ENCODE measurements around the gene GNAI2. TPM values are rescaled to one million over a fixed set of nuclear protein-coding genes. Genes with fewer than 3 reads are reported as not detected.
"Not testable (repeated sequence)": the region's sequence is repeated elsewhere in the genome, so short reads cannot be mapped to it uniquely, and the experiment has no call there.

GNAI2 gene
- total RNA-seq, 1 donor from 2014 or later: 651 TPM

- DNase-seq (ENCODE audit: low read depth, low spot score): no peak
These were observed 27.7 kb downstream of the GNAI2 start for GRCh38 chr3:50263478-50264382.

DNA sequence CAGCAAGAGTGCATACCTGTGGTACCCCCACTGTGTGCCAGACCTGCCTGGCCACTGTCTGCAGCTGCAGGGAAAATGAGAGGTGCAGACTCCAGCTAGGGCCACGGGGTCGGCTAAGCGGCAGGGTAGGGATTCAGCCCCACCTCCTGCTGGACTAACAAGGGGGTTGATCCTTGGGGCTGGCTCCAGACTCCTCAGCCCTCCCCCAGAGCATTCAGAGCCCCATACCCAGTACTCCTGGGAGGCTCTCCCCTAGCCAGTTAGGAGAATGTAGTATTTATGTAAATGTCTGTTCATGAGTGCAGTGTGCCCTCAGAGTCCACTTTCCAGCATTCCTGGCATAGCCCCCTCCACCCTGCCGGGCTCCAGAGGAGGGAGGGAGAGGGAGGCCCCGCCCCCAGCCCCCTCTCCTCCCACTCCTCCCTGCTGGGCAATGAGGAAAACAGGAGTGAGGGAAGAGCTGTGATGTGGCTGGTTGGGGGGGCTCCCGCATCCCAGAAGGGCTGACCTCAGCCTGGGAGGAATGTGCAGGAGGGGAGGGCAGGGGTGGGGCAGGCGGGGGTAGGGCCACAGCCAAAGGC lies 28.5 kb downstream of the GNAI2 start:
- DNase-seq (ENCODE audit: low read depth, low spot score): no peak

- no peak for DNase-seq (ENCODE audit: low read depth, low spot score)
These were observed 29.0 kb downstream of the GNAI2 start for GRCh38 chr3:50264964-50265485.

DNA sequence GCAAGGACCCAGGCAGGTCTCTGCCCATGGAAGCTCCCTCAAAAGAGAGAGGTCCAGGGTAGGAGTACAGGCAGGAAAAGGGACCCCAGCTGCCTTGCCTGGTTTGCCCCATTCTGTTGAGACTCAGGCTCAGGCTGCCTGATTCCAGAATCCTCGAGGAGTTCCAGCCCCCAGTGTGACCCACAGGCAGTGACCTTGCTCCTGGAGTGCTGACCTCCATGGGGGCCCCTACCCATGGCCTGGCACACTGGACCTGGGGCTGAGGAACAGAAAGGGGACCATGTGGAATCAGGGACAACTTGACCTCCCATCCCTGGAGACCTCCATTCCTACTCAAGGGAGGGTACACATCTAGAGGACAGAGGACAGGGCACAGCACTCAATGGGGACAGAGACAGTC lies 29.6 kb downstream of the GNAI2 start:
- DNase-seq (ENCODE audit: low read depth, low spot score): no peak

DNA sequence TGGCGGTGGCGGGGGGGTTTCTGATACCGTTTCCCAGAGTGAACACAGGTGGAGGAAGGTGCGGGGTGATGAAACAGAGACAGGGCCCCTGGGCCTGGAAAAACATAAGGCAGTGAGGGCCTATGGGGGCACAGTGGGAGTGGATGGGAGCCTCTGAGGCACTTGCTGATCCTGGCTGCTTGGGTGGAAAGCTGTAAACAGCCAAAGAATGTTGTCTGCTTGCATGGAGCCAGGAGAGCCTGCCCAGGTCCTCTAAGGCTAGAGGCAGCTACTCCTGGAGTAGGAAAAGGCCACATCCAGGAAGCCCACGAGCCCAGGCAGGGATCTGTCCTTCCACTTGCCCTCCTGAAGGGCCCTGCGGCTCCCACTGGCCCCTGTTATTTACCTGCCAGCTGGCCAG lies 30.0 kb downstream of the GNAI2 start:
- DNase-seq (ENCODE audit: low read depth, low spot score): no peak

GRCh38 chr3:50266836-50267235 lies 30.8 kb downstream of the GNAI2 start:
- DNase-seq (ENCODE audit: low read depth, low spot score): no peak

GRCh38 chr3:50267280-50267913 lies 31.4 kb downstream of the GNAI2 start:
- no peak for DNase-seq (ENCODE audit: low read depth, low spot score)

GRCh38 chr3:50268276-50268675 lies 32.3 kb downstream of the GNAI2 start:
- DNase-seq (ENCODE audit: low read depth, low spot score): no peak

GRCh38 chr3:50268703-50269451 lies 32.9 kb downstream of the GNAI2 start, which contains the start of gene SEMA3B:
SEMA3B (plus strand) TSS chr3:50269147; CDS start chr3:50269241, 94 bp downstream.
- no peak for DNase-seq (ENCODE audit: low read depth, low spot score)

DNA sequence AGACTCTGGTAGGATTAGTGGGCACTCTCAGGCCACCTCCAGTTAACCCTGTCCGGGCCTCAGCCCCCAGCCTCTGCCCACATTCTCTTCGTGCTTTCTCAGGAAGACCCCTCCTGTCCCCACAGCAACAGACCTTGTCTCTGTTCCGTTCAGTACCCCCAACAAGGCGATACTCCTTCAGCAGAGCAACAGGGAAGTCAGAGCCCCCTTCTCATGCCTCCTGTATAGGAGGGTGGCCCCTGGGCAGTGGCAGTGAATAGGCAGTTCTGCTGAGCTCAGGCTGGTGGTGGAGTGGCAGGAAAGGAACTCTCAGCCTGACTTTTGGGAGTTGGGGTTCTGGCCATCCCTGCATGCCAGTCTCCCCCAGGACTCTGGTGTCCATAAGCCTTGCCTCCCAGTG lies 33.5 kb downstream of the GNAI2 start:
- DNase-seq (ENCODE audit: low read depth, low spot score): no peak

DNA sequence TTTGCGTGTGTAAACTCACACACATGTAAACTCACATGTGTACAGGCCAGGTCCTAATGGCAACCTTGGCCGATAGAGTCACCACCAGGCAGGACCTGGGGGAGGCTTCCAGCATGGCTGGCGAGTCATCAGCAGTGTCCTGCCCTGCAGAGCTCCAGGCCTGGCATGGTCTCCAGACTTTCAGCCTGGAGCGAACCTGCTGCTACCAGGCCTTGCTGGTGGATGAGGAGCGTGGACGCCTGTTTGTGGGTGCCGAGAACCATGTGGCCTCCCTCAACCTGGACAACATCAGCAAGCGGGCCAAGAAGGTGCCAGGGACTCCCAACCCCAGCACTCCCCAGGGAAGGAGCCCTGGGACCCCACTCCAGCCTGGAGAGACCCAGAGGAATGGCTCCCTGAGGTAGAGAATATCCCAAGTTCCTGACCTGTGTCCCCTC lies 34.0 kb downstream of the GNAI2 start:
- DNase-seq (ENCODE audit: low read depth, low spot score): no peak

DNA sequence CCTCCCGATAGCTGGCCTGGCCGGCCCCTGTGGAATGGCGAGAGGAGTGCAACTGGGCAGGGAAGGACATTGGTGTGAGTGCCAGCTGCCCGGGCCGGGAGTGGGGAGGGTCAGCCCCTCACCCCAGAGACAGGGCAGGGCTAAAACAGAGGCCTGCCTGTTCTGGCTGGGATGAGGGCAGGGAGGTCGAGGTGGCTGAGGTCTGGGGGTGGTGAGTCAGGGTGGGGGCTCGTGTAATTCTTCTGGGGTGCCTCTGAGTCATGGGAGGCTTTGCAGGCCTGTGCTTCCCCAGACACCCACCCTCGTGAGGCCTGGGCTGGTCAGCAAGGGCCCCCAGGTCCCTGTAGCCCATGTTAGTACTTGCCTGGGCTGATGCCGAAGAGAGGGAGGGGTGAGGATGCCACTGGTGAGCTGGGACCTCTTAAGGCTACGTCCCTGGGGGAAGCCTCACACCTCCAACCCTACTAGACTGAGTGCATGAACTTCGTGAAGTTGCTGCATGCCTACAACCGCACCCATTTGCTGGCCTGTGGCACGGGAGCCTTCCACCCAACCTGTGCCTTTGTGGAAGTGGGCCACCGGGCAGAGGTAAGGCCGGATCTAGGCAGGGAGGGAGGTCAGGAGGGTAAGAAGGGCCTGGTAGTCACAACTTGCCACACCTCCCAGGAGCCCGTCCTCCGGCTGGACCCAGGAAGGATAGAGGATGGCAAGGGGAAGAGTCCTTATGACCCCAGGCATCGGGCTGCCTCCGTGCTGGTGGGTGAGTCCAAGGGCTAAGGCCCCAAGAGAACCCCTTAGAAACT lies 34.6 kb downstream of the GNAI2 start:
- DNase-seq (ENCODE audit: low read depth, low spot score): no peak

GRCh38 chr3:50271314-50271936 lies 35.4 kb downstream of the GNAI2 start:
- no peak for DNase-seq (ENCODE audit: low read depth, low spot score)

DNA sequence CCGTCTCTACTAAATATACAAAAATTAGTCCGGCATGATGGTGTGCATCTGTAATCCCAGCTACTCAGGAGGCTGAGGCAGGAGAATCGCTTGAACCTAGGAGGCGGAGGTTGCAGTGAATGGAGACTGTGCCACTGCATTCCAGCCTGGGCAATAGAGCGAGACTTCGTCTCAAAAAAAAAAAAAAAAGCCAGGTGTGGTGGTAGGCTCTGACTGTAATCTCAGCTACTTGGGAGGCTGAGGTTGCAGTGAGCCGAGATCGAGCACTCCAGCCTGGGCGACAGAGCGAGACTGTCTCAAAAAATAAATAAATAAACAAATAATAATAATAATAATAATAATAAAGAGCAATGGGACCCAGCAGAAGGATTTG lies 36.5 kb downstream of the GNAI2 start:
- DNase-seq (ENCODE audit: low read depth, low spot score): not testable (repeated sequence)

DNA sequence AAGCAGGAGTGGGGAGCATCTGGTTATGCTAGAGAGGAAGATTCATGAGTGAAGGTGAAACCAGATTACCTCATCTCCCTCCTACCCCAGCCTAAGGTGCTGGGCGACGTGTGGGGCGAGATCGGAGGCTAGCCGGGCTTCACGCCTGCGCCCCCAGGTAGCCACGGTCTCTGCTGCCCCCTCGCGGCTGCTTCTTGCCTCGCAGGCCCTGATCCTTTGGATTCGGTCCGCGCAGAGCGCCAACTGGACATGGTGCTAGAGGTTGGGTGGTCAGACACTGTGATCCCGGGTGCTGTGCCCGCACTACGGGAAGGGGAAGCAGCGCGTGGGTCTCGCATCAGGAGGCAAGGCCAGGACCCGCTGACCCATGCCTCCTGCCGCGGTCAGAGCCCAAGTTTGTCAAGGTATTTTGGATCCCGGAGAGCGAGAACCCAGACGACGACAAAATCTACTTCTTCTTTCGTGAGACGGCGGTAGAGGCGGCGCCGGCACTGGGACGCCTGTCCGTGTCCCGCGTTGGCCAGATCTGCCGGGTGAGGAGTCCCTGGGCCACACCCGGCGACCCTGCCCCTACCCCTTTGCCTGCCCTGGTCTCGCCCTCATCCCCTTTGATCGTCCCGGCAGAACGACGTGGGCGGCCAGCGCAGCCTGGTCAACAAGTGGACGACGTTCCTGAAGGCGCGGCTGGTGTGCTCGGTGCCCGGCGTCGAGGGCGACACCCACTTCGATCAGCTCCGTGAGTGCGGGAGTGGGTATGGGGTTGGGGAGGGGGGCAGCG lies 37.1 kb downstream of the GNAI2 start:
- DNase-seq (ENCODE audit: low read depth, low spot score): no peak

- DNase-seq (ENCODE audit: low read depth, low spot score): no peak
These were observed 37.7 kb downstream of the GNAI2 start for GRCh38 chr3:50273689-50274065.

GRCh38 chr3:50274371-50275104 lies 38.5 kb downstream of the GNAI2 start:
- DNase-seq (ENCODE audit: low read depth, low spot score): no peak

DNA sequence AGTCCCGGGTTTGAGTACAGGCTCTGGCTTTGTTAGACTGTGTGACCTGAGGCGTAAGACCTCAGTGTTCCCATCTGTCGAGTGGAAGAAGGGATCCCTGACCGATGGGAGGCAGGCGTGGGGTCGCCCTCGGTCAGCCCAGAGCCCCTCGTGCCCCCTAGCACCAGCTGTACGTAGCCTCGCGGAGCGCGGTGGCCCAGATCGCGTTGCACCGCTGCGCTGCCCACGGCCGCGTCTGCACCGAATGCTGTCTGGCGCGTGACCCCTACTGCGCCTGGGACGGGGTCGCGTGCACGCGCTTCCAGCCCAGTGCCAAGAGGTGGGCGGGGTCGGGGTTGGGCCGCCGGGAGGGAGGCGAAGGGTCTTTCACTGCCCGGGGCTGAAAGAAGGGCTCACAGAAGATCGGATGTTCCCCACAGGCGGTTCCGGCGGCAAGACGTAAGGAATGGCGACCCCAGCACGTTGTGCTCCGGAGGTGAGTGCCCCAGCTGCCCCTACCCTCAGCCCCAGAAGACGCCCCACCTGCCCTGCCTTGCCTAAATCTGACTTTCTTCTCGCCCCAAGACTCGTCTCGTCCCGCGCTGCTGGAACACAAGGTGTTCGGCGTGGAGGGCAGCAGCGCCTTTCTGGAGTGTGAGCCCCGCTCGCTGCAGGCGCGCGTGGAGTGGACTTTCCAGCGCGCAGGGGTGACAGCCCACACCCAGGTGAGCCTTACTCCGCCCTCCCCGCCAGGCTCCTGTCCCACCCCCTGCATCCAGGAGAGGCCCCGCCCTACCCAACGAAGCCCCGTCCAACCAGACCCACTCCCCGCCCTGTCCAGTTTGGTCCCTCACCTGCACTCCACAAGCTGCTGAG lies 39.4 kb downstream of the GNAI2 start:
- DNase-seq (ENCODE audit: low read depth, low spot score): no peak
